ENCODE measurements around the gene FGF7.
"Not testable (repeated sequence)": the region's sequence is repeated elsewhere in the genome, so short reads cannot be mapped to it uniquely, and the experiment has no call there.

The FGF7 gene

DNA sequence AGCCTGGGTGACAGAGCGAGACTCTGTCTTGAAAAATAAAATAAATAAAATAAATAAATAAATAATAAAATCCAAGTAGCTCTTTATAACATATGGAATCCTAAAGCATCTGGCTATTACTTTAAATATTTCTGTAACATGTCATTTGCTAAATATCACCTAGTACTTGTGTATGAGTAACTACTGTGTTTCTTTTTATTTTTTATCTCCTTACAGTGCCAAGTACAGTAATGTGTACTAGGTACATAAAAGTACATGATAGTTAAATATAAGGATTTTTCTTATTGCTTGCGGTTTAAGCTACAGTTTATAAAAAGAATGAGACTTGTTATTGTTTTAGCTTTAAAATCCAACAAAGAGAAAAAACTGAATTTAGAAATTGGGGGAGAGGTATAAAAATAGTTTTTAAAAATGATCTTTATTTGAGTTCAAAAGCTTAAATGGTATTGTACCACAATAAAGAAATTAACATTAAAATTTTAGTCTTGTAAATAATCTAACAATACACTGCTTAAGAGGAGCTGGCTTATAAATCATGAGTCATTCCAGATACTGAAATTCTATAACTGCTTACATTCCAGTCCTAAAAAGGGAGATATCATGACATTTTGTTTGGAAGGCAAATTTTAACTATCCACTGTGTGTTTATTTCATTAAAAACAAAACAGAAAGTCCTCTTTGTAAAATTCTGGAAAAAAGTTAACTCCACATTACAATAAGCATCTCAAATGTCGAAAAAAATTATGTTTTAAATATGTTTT, 73.1 kb downstream of the FGF7 start:
- Histone ChIP-seq H3K4me1 (no peaks in the 10 kb centered on the region), H3K4me3 (ENCODE audit: low read depth, low read length) (no peak overlapping the region), H3K27me3 (no peaks in the 10 kb centered on the region), H3K9me3 (no peaks in the 10 kb centered on the region), H3K36me3 (no peaks in the 10 kb centered on the region)
- TF ChIP-seq, protein P1, sequence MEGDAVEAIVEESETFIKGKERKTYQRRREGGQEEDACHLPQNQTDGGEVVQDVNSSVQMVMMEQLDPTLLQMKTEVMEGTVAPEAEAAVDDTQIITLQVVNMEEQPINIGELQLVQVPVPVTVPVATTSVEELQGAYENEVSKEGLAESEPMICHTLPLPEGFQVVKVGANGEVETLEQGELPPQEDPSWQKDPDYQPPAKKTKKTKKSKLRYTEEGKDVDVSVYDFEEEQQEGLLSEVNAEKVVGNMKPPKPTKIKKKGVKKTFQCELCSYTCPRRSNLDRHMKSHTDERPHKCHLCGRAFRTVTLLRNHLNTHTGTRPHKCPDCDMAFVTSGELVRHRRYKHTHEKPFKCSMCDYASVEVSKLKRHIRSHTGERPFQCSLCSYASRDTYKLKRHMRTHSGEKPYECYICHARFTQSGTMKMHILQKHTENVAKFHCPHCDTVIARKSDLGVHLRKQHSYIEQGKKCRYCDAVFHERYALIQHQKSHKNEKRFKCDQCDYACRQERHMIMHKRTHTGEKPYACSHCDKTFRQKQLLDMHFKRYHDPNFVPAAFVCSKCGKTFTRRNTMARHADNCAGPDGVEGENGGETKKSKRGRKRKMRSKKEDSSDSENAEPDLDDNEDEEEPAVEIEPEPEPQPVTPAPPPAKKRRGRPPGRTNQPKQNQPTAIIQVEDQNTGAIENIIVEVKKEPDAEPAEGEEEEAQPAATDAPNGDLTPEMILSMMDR (IDR thresholded peaks at IDR 0.05; ENCODE audit: low read depth, low read length) = no peak
- DNase-seq = no peak

- Histone ChIP-seq H3K4me3 (ENCODE audit: low read depth, low read length) (no peak overlapping the region), H3K36me3 (no peaks in the 10 kb centered on the region), H3K4me1 (no peaks in the 10 kb centered on the region), H3K27me3 (no peaks in the 10 kb centered on the region), H3K9me3 (no peaks in the 10 kb centered on the region)
- TF ChIP-seq, protein P1 (IDR thresholded peaks at IDR 0.05; ENCODE audit: low read depth, low read length) = no peak
- no peak for DNase-seq
Measured at GRCh38 chr15:49501586-49501985, 78.5 kb downstream of the FGF7 start.

- H3K4me1 ChIP-seq = no peaks in the 10 kb centered on the region
- DNase-seq = no peak
- no peak overlapping the region for H3K4me3 ChIP-seq (ENCODE audit: low read depth, low read length)
- TF ChIP-seq, protein P1 (IDR thresholded peaks at IDR 0.05; ENCODE audit: low read depth, low read length) = no peak
- no peaks in the 10 kb centered on the region for H3K36me3 ChIP-seq
- no peaks in the 10 kb centered on the region for H3K9me3 ChIP-seq
- no peaks in the 10 kb centered on the region for H3K27me3 ChIP-seq
Measured at GRCh38 chr15:49506341-49506740, 83.3 kb downstream of the FGF7 start.

GRCh38 chr15:49507261-49507660, 84.2 kb downstream of the FGF7 start:
- Histone ChIP-seq H3K4me1 (no peaks in the 10 kb centered on the region), H3K36me3 (no peaks in the 10 kb centered on the region), H3K27me3 (no peaks in the 10 kb centered on the region), H3K9me3 (no peaks in the 10 kb centered on the region), H3K4me3 (ENCODE audit: low read depth, low read length) (no peak overlapping the region)
- no peak for DNase-seq
- TF ChIP-seq, protein P1 (IDR thresholded peaks at IDR 0.05; ENCODE audit: low read depth, low read length) = no peak

- not testable (repeated sequence) for H3K27me3 ChIP-seq; DNase-seq; H3K9me3 ChIP-seq; H3K4me1 ChIP-seq; H3K4me3 ChIP-seq (ENCODE audit: low read depth, low read length); H3K36me3 ChIP-seq
Measured at GRCh38 chr15:49512739-49513138, 89.7 kb downstream of the FGF7 start.

DNA sequence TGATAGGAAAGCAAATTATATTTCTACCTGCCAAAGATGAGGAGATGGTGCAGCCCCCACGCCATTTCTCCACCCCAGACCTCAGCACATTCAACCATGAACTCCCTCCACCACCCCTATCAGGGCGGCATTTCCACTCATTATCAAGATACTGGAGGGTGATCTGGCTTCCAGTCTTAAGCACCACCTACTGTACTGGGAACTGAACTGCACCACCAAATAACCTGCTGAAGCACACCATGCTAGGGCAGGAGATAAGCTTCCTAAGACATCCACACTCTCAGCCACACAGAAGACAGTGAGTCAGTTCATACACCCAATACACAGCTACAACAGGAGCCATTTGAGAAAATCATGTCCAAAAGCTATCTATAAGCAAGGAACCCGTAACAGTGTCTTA, 98.8 kb downstream of the FGF7 start:
- H3K4me3 ChIP-seq (ENCODE audit: low read depth, low read length) = no peak overlapping the region
- no peak for DNase-seq
- H3K36me3 ChIP-seq = no peaks in the 10 kb centered on the region
- TF ChIP-seq, protein P1 (IDR thresholded peaks at IDR 0.05; ENCODE audit: low read depth, low read length) = peak; percentile 40
- no peaks in the 10 kb centered on the region for H3K27me3 ChIP-seq
- H3K4me1 ChIP-seq = no peaks in the 10 kb centered on the region
- no peaks in the 10 kb centered on the region for H3K9me3 ChIP-seq

All from BE2C (cell line).